SK-N-SH (cell line): ENCODE measurements around the gene PANX2.

ENCODE experiments used
- FOXM1 ChIP-seq: IDR thresholded peaks from 2 replicates; pipeline ENCODE4 v1.4.0; 2012; ENCODE audit warnings: low read depth, mild to moderate bottlenecking
- MXI1 ChIP-seq: IDR thresholded peaks from 2 replicates; pipeline ENCODE4 v1.6.1; 2012; ENCODE audit warnings: mild to moderate bottlenecking, low read depth, low read length, improper control_type of control experiment
- RCOR1 ChIP-seq: fragments of 150-350 bp; IDR thresholded peaks from 2 replicates; pipeline ENCODE4 v1.6.1; 2017; ENCODE audit warnings: antibody characterized with exemption, low read length
- RXRA ChIP-seq: IDR thresholded peaks from 2 replicates; pipeline ENCODE4 v1.4.0; 2012; ENCODE audit warnings: low read depth, mild to moderate bottlenecking, borderline replicate concordance
- TCF12 ChIP-seq: IDR thresholded peaks from 2 replicates; pipeline ENCODE4 v1.4.0; 2012
- TF ChIP-seq, protein P1 (sequence below): fragments of 200-600 bp; sonication (generic); IDR thresholded peaks from 2 replicates; pipeline ENCODE4 v1.6.1; 2017; ENCODE audit warnings: antibody characterized with exemption, mild to moderate bottlenecking, moderate library complexity

DNA sequence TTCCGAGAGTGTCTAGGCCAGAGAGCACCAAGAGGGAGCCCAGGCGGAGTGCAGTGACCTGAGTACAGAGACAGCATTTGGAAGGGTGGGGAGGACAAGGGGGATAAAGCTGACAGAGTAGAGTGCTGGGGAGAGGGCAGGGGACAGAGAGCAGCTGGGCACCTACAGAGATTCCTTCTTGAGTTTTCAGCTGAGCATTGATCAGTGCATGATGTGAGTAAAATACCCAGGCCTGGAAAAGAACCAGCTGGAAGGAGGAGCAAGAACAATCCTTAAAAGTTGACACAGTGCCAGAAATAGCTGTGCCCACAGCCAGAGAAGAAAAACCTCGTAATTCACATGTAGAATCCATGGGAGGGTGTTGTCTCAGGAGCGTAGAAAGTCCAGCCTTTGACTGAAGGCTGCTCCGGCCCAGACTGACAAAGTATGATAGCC lies 33.9 kb upstream of the PANX2 start:
- TF ChIP-seq, protein P1, sequence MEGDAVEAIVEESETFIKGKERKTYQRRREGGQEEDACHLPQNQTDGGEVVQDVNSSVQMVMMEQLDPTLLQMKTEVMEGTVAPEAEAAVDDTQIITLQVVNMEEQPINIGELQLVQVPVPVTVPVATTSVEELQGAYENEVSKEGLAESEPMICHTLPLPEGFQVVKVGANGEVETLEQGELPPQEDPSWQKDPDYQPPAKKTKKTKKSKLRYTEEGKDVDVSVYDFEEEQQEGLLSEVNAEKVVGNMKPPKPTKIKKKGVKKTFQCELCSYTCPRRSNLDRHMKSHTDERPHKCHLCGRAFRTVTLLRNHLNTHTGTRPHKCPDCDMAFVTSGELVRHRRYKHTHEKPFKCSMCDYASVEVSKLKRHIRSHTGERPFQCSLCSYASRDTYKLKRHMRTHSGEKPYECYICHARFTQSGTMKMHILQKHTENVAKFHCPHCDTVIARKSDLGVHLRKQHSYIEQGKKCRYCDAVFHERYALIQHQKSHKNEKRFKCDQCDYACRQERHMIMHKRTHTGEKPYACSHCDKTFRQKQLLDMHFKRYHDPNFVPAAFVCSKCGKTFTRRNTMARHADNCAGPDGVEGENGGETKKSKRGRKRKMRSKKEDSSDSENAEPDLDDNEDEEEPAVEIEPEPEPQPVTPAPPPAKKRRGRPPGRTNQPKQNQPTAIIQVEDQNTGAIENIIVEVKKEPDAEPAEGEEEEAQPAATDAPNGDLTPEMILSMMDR: no peak
- no peak for TF ChIP-seq FOXM1
- no peak for TF ChIP-seq RCOR1
- TF ChIP-seq RXRA: no peak
- TF ChIP-seq MXI1: no peak
- no peak for TF ChIP-seq TCF12
